ENCODE data around the gene NAA40.
"Not testable (repeated sequence)": the region's sequence is repeated elsewhere in the genome, so short reads cannot be mapped to it uniquely, and the experiment has no call there.

NAA40 gene

DNA sequence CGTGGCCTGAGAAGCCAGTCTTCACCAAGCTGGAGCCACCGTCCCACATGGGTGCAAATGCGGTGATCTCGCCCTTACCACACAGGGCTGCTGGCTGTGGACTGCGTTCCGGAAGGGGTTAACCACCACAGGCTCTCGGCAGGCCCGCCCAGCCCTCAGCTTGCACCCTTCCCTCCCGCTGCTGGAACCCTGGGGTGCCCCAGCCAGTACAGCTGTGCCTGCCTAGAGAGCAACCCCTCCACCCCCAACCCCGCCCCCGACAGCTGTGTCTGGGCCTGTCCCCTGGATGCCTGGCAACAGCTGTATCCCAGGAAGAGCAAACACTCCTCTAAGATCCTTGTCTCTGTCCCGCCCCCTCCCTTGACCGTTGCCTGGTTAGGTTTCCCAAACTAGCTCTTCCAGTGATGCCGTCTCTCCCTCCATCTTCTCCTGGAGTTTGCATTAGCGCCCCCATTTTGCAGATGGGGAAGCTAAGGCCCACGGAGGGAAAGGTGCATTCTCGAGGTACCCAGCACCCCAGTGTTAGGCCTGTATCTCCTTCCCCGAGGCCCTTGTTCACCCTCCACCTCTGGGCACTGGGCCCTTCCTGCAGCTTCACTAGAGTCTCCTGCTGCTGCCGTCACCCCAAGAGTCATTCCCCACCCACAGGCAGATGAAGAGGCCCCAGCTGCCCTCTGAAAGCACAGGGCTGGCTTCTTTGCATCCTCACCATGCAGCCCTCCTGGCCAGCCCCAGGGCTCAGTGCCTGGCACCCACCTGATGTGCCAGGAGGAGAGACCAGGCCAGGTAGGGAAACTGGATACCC lies 23.0 kb downstream of the NAA40 start:
- no peak for DNase-seq (ENCODE audit: extremely low spot score)
- ChIA-PET CTCF (interaction anchor here (0.6 to 3.4 kb wide), 2 partner anchors 16 to 18 kb away, joined by 3 to 10 read pairs; no protein-coding TSS in a partner anchor), POLR2A (interaction anchor here (1.1 kb wide), 1 partner anchor 12 kb away, joined by 3 read pairs; the partner anchor contains the start of gene COX8A)
- TF ChIP-seq BHLHE40 (IDR thresholded peaks at IDR 0.05; ENCODE audit: borderline replicate concordance) (no peak), L3MBTL2 (conservative IDR thresholded peaks at IDR 0.05) (no peak), ELF4 (IDR thresholded peaks at IDR 0.05) (no peak), CTBP1 (IDR thresholded peaks at IDR 0.05; ENCODE audit: borderline replicate concordance) (no peak), HDGF (IDR thresholded peaks at IDR 0.05; ENCODE audit: borderline replicate concordance) (no peak), FOXA1 (IDR thresholded peaks at IDR 0.05) (no peak), TARDBP (IDR thresholded peaks at IDR 0.05) (no peak), SP1 (IDR thresholded peaks at IDR 0.05) (no peak), FOXM1 (IDR thresholded peaks at IDR 0.05; ENCODE audit: borderline replicate concordance) (no peak), PKNOX1 (IDR thresholded peaks at IDR 0.05) (no peak), ZNF384 (IDR thresholded peaks at IDR 0.05) (no peak)

- DNase-seq (ENCODE audit: extremely low spot score); POLR2A ChIA-PET; CTCF ChIA-PET: not testable (repeated sequence)
Measured at GRCh38 chr11:63963895-63964294, 25.1 kb downstream of the NAA40 start.

DNA sequence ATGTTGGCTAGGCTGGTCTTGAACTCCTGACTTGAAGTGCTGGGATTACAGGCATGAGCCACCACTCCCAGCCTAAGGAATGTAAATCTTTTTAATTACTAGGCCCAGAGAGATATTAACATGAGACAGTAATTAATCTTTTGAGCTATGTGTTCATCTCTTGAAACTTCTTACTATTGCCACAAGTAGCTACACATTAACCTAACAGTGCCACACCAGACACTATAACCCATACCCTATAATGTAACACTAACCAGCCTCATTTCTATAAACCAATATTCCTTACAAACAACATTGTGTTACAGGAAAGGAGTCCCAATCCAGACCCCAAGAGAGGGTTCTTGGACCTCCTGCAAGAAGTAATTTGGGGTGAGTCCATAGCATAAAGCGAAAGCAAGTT lies 27.6 kb downstream of the NAA40 start:
- TF ChIP-seq FOXK2 (IDR thresholded peaks at IDR 0.05): no peak
- no peak for TF ChIP-seq LEF1 (IDR thresholded peaks at IDR 0.05; ENCODE audit: borderline replicate concordance)
- no peak for TF ChIP-seq ELF4 (IDR thresholded peaks at IDR 0.05)
- no peak for TF ChIP-seq SP1 (IDR thresholded peaks at IDR 0.05)
- no peak for TF ChIP-seq FOXM1 (IDR thresholded peaks at IDR 0.05; ENCODE audit: borderline replicate concordance)
- no peak for TF ChIP-seq NFRKB (IDR thresholded peaks at IDR 0.05)
- no peak for TF ChIP-seq TARDBP (IDR thresholded peaks at IDR 0.05)
- TF ChIP-seq CTBP1 (IDR thresholded peaks at IDR 0.05; ENCODE audit: borderline replicate concordance): no peak
- TF ChIP-seq SUZ12 (IDR thresholded peaks at IDR 0.05): no peak
- no peak for DNase-seq (ENCODE audit: extremely low spot score)
- POLR2A ChIA-PET: no interaction called here
- CTCF ChIA-PET: interaction anchor here (2.2 kb wide), 1 partner anchor 21 kb away, joined by 7 read pairs; no protein-coding TSS in a partner anchor

GRCh38 chr11:63969461-63969860 lies 30.7 kb downstream of the NAA40 start:
- ChIA-PET POLR2A (no interaction called here), CTCF (interaction anchor here (0.6 kb wide), 1 partner anchor 142 kb away, joined by 7 read pairs; no protein-coding TSS in a partner anchor)

DNA sequence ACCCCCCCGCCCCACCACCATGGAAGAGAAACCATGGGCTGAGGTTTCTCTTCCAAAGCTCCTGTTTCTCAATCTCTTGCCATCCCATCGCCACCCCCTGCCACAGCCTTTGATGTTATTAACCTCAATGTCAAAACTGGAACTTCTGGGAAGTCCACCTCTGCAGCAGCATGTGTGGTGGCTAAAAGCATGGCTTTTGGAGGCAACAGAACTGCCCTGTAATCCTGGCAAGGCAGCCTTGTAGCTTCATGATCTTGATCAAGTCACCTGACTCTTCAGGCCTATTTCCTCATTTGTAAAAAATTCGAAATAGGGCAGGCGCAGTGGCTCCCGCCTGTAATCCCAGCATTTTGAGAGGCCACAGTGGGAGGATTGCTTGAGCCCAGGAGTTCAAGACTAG lies 32.1 kb downstream of the NAA40 start:
- ChIA-PET POLR2A (no interaction called here), CTCF (no interaction called here)
- no peak for DNase-seq (ENCODE audit: extremely low spot score)
- no peak for TF ChIP-seq FOXM1 (IDR thresholded peaks at IDR 0.05; ENCODE audit: borderline replicate concordance)
- no peak for TF ChIP-seq SP1 (IDR thresholded peaks at IDR 0.05)
- no peak for TF ChIP-seq ARNT (IDR thresholded peaks at IDR 0.05)
- no peak for TF ChIP-seq L3MBTL2 (conservative IDR thresholded peaks at IDR 0.05)

More at GRCh38 chr11:63969461-63969860, 30.7 kb downstream of the NAA40 start:
- TF ChIP-seq FOXA1 (IDR thresholded peaks at IDR 0.05) (no peak), SUZ12 (IDR thresholded peaks at IDR 0.05) (no peak), SP1 (IDR thresholded peaks at IDR 0.05) (no peak)
- no peak for DNase-seq (ENCODE audit: extremely low spot score)

GRCh38 chr11:63973912-63974258 lies 35.1 kb downstream of the NAA40 start:
- POLR2A ChIA-PET: interaction anchor here (0.6 to 1.3 kb wide), 14 partner anchors 10 to 212 kb away, joined by 3 to 9 read pairs (median 3); partner anchors contain the start of genes OTUB1 and STIP1
- CTCF ChIA-PET: not testable (repeated sequence)

DNA sequence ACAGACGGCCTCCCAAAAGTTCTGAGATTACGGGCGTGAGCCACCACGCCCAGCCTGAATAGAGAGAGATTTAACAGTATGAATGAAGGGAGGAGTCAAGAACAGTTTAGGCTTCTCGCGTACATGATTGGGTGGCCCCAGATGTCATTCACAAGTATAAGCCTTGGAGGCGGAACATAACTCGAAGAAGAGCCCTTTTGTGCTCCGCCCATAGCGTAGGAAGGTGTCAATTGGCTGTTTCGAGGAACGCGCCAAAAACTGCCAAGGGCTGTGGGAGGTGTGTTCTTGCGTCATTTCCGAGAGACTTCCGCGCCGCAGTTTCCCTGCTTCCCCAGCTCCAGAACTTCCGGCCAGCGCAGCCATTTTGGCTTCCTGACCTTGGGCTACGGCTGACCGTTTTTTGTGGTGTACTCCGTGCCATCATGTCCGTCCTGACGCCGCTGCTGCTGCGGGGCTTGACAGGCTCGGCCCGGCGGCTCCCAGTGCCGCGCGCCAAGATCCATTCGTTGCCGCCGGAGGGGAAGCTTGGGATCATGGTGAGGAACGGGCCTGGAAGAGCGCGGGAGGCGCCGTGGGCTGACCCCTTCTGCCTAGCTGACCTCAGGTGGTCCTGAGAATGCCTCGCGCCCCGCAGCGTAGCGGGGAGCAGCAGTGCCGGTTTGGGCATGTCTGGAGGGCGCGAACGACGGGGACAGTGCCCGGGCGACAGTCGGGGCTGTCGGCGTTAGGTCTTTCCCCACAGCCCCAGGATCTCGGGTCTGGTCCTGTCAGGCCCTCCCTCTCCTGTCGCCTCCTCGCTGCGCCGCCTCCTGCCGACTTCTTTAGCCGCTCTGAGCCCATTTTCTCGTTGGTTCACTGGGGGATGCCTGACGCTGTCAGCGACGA lies 35.7 kb downstream of the NAA40 start, which contains the start of gene COX8A:
Gene COX8A, plus strand, starts transcription at position 362 of the 885 bp plus-strand sequence. Its CDS starts 61 bp downstream, at position 423.
- POLR2A ChIA-PET: interaction anchor here (0.6 to 1.7 kb wide), 16 partner anchors 9 to 211 kb away, joined by 3 to 9 read pairs (median 3); partner anchors contain the start of genes OTUB1 and STIP1

More at GRCh38 chr11:63973912-63974258, 35.1 kb downstream of the NAA40 start:
- not testable (repeated sequence) for DNase-seq (ENCODE audit: extremely low spot score)

More for the DNA sequence above, 35.7 kb downstream of the NAA40 start, which contains the start of gene COX8A:
- TF ChIP-seq ELF4 (IDR thresholded peaks at IDR 0.05) (peak; percentile 69), L3MBTL2 (conservative IDR thresholded peaks at IDR 0.05) (peak; percentile 16; the same call in 1 of the 2 replicates), ZNF384 (IDR thresholded peaks at IDR 0.05) (peak; percentile 84; the same call in 1 of the 2 replicates), PKNOX1 (IDR thresholded peaks at IDR 0.05) (peak; percentile 98), HDGF (IDR thresholded peaks at IDR 0.05; ENCODE audit: borderline replicate concordance) (0 out of 2 replicates have a peak, but pooled peaks have one; percentile 58), SUZ12 (IDR thresholded peaks at IDR 0.05) (no peak)
- CTCF ChIA-PET: interaction anchor here (0.8 kb wide), 1 partner anchor 29 kb away, joined by 3 read pairs; no protein-coding TSS in a partner anchor
- DNase-seq (ENCODE audit: extremely low spot score): peak; percentile 96

Measured in HEK293T (cell line).